H1 (cell line): ENCODE measurements around the gene STXBP6. TPM values are rescaled to one million over a fixed set of nuclear protein-coding genes. Genes with fewer than 3 reads are reported as not detected.

Source experiments
- BRCA1 ChIP-seq: IDR thresholded peaks from 2 replicates; pipeline ENCODE4 v1.6.1; 2012; ENCODE audit warnings: low read depth, low read length, improper control_type of control experiment
- NRF1 ChIP-seq: IDR thresholded peaks from 2 replicates; pipeline ENCODE4 v1.6.1; 2011; ENCODE audit warnings: mild to moderate bottlenecking, low read depth, low read length, improper control_type of control experiment
- SIN3A ChIP-seq, 2 experiments: IDR thresholded peaks in 1 of 2; conservative IDR thresholded peaks in 1 of 2; 2 replicates each; pipeline ENCODE4 v1.6.1; 2011 to 2012; ENCODE audit warnings: low read length in 2 of 2, improper control_type of control experiment in 1 of 2, low read depth in 1 of 2, mild to moderate bottlenecking in 1 of 2
- polyA plus RNA-seq, 7 experiments: library from polyadenylated mRNA; depleted of rRNA in 3 of 7; stranded (reverse) in 5 of 7; unstranded in 2 of 7; fragments of >200 nt in 5 of 7; fragments of 200-250 nt in 2 of 7; gene quantifications; 1 replicate in 5 of 7; 2 replicates in 1 of 7; 4 replicates in 1 of 7; pipeline versions ENCODE4 v1.2.1 to v1.2.3, GENCODE V29; 2011 to 2013; ENCODE audit warnings: missing spikeins in 2 of 7, mixed read lengths in 2 of 7
- total RNA-seq: library from RNA; stranded (reverse); fragmentation: NEBNext Ultra II Directional; extraction: Animal tissue kit (Norgen Biotek cat#: 25700); gene quantifications from 2 replicates; pipeline ENCODE4 v1.2.1, GENCODE V29; 2021

Gene STXBP6
- total and polyA plus RNA-seq, 2 of the 8 experiments (the other 6 are each of a cell fraction or from before 2014, with no cell fraction given): 9.4 to 18.1 TPM

DNA sequence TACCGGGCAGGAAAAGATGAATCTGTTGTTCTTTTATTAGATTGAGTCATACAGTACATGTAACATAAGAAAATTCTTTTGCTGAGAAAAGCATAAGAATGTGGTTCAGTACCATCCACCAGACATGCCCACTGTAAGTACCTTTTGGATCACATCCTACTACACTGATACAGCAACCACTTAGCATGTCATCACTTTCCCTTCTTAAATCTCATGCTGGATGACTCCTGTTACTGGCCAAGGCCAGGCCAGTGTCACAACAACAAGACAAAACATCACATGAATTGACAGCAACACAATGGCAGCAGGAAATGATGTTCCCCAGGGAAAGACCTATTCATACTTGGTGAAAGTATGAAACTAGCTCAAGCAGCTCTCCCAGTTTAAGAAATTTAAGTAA is 46.4 kb downstream of the STXBP6 start (continued):
- TF ChIP-seq BRCA1 (no peak), SIN3A (conservative IDR thresholded peaks at IDR 0.05 in 1 of 2, IDR thresholded peaks at IDR 0.05 in 1 of 2; ENCODE audit: low read depth in 1 of 2, low read length in 2 of 2) (no peak), NRF1 (no peak)
- TF ChIP-seq, all 59 proteins: peak for 0
